Kidney capillary endothelial cell (primary cell): ENCODE data around the gene SMARCA1.
"Not testable (repeated sequence)": the region's sequence is repeated elsewhere in the genome, so short reads cannot be mapped to it uniquely, and the experiment has no call there.

Experiments
- DNase-seq: peaks from one replicate; pipeline ENCODE4 v3.0.0-alpha.2; 2018; ENCODE audit warnings: low spot score

Gene SMARCA1, protein sequence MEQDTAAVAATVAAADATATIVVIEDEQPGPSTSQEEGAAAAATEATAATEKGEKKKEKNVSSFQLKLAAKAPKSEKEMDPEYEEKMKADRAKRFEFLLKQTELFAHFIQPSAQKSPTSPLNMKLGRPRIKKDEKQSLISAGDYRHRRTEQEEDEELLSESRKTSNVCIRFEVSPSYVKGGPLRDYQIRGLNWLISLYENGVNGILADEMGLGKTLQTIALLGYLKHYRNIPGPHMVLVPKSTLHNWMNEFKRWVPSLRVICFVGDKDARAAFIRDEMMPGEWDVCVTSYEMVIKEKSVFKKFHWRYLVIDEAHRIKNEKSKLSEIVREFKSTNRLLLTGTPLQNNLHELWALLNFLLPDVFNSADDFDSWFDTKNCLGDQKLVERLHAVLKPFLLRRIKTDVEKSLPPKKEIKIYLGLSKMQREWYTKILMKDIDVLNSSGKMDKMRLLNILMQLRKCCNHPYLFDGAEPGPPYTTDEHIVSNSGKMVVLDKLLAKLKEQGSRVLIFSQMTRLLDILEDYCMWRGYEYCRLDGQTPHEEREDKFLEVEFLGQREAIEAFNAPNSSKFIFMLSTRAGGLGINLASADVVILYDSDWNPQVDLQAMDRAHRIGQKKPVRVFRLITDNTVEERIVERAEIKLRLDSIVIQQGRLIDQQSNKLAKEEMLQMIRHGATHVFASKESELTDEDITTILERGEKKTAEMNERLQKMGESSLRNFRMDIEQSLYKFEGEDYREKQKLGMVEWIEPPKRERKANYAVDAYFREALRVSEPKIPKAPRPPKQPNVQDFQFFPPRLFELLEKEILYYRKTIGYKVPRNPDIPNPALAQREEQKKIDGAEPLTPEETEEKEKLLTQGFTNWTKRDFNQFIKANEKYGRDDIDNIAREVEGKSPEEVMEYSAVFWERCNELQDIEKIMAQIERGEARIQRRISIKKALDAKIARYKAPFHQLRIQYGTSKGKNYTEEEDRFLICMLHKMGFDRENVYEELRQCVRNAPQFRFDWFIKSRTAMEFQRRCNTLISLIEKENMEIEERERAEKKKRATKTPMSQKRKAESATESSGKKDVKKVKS

DNA sequence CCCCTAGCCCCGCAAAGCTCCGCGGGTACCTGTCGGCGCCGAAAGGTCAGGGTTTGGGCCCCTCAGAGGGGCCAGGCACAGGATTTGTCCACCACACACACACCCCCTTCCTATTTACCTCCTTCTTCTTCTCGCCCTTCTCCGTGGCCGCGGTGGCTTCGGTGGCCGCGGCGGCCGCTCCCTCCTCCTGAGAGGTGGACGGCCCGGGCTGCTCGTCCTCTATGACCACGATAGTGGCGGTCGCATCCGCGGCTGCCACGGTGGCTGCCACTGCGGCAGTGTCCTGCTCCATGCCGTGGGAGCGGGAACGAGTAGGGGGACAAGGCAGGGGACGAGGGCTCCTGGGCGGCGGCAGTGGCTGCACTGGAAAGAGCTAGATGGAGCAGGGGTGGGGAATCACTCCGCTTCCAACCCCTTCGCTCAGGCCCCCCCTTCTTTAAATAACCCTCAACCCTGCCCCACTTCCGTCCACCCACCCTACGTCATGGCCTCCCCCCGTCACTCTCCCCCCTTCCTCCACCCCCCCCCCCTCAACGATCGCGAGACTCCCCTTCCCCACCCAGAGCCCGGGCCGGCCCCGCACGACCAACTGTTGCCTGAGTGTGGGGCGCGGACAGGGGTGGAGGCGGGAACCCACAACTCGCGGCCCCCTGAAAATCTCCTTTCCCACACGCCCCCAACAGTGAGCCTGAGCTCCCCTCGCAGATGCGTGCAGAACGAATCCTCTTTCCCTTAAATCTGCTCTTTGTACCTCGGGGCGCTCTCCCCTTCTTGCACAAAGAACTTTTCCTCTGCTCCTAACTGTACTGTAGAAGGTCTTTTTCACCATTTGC lies at the start of gene SMARCA1:
SMARCA1 (minus strand) TSS at position 412 of the 833 bp plus-strand sequence; CDS start at position 292, 120 bp downstream.
- no peak for DNase-seq

GRCh38 chrX:129572422-129572821 lies 49.1 kb upstream of the SMARCA1 start:
- no peak for DNase-seq

GRCh38 chrX:129568349-129568748 lies 45.1 kb upstream of the SMARCA1 start:
- no peak for DNase-seq

DNA sequence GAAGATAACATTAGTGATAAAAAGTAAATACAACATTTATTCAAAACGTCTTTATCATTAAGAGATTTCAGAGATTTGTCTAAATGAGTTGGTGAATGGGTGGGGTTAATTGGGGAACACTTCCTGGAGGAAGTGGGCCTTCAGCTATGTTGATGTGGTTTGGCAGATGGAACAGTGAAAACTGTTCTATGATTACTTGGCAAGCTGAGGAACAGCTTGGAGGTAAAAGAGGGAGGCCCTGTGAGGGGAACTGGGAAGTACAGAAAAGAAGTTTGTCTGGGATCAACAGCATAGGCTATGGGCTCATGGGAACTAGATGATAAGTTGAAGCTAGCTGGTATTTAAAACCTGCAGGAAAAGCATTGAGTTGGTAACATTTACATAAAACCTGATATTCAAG lies 42.8 kb upstream of the SMARCA1 start:
- no peak for DNase-seq

- no peak for DNase-seq
These were observed 41.9 kb upstream of the SMARCA1 start for GRCh38 chrX:129565046-129565650.

DNA sequence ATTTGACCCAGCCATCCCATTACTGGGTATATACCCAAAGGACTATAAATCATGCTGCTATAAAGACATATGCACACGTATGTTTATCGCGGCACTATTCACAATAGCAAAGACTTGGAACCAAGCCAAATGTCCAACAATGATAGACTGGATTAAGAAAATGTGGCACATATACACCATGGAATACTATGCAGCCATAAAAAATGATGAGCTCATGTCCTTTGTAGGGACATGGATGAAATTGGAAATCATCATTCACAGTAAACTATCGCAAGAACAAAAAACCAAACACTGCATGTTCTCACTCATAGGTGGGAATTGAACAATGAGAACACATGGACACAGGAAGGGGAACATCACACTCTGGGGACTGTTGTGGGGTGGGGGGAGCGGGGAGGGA lies 41.1 kb upstream of the SMARCA1 start:
- DNase-seq = not testable (repeated sequence)

GRCh38 chrX:129561453-129561852 lies 38.2 kb upstream of the SMARCA1 start:
- no peak for DNase-seq

DNA sequence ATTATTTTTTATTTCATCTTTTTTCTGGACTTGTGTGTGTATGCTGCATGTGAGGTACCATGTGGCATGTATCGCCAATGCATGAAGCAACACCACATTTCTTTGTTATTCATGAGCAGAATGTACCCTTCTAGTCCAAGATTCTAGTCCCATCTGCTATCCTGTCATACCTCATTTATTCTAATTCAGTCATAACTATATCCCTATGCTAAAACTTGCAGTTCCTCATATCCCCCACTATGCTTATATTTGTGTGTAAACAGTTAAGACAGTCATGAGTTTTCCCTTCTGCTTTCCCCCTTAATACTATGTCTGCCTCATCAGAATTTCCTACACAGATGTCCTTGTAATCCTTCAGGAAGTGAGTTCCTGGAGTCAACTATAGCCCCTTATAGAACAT lies 36.5 kb upstream of the SMARCA1 start:
- DNase-seq = no peak

DNA sequence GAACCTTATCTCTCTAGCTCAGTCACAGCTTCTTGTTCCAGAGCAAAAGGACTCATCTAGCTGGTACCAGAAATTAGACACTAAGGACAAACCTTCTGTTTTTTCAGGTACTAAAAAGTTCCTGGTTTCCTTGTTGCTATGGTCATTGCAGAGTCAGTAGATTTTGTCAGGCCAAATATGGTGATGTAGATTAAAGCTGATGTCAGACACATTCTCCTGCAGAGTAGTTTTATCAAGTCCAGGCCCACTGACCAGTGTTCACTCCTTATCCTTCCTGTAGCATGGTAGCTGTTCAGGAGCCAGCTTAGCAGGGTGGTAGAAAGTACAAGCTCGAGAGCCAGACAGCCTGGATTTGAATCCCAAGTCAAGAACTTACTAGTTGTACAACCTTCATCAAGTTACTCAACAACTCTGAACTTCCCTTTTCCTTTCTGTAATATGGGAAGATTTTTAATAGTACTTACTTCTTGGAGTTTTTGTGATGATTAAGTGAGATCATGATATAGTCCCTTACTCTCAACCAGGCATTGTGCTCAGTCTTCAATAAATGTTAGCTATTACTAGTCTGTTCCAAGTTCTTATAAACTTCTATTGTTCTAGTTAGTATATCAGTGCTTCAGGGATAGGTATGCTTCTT lies 34.7 kb upstream of the SMARCA1 start:
- DNase-seq = no peak

GRCh38 chrX:129556806-129557315 lies 33.6 kb upstream of the SMARCA1 start:
- no peak for DNase-seq

DNA sequence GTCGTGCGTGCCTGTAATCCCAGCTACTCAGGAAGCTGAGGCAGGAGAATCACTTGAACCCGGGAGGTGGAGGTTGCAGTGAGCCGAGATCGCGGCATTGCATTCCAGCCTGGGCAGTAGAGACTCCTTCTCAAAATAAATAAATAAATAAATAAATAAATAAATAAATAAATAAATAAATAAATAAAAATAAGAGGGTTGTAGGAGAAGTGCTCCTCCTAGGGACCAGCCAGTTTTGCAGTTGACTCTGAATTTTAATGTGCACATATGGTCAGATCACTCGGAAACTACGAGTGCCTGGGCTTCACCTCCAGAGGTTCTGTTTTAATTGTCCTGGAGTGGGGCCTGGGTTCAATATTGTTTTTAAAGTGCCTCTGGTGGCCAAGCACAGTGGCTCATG lies 31.5 kb upstream of the SMARCA1 start:
- DNase-seq = not testable (repeated sequence)

DNA sequence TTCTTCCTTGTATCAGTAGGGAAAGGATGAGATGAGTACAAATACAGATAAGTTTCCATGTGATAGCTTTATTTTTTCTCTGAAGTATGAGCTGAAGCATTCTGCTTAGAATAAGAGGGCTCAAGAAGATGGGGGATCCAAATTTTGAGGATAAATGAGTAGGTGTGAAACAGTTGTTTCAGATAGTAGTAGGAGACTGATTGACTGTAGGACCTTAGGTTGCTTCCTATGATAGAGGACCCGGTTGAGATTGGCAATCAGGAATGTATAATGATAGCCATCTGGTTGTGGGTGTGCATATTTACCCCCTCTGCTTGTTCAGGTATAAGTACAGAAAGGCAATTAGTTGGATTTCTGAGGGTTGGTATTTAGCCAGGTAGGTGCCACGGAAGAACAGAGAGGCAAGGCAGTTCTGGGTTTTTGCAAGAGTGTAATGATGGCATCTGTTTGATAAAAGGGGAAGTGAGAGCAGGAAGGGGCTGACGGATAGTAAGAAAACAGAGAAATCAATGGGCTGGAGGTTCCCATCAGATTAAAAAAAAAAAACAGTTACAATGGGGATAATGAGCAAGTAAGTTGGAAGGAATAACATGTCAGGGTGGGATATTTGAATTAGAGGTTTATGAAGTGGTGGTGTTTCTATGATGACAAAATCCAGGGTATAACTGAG lies 30.5 kb upstream of the SMARCA1 start:
- DNase-seq = no peak

DNA sequence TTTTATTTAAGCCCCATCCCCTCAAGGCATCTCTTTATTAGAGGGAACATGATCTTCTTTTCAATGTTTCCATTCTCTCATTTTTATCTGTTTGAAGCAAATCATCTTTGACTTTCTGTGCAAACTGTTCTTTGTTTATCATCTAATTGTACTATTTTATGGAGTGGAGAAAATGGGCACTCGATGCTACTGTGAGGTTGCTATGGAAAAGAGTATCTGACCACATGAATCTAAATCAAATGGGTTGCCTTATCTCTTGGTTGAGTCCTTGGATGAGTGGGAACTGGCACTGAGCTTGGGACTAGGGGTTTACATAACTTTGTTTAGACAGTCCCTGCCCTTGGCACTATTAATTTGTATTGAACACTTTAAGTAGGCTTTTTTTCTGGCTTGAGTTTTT lies 25.8 kb upstream of the SMARCA1 start:
- DNase-seq = no peak

DNA sequence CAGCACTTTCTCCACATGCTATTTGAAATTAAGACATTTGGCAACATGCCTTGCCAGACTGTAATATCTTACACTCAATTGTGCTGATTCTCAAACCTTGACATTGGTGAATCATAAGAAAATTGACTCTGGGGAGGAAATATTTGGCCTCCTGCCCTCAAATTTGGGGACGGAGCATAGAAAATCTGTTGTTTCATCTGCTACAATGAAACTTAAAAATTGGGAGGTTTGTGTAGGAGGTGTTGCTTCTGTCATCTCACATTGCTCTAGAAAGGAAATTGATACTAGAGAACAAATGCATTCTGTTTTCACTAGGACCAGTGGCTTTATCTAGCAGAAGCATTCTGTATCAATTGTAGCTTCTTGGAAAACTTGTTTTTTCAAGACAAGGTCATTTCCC lies 22.1 kb upstream of the SMARCA1 start:
- no peak for DNase-seq

DNA sequence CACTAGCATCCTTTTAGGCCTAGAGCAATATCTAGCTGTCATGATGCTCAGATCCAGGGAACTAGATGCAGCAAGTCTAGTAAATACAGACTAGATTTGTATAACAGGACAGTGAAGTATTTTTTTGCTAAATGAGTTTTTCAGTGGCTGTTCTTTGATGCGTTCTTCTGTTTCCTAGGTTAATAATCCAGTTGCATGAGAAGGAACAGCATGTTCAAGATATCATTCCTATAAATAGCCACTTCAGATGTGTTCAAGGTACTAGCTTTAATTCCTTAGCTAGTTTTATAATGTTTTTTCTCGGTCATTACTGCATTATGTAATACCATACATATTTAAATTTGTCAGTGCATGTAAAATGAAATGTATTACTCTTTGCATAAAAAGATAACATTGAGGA lies 21.5 kb upstream of the SMARCA1 start:
- no peak for DNase-seq

DNA sequence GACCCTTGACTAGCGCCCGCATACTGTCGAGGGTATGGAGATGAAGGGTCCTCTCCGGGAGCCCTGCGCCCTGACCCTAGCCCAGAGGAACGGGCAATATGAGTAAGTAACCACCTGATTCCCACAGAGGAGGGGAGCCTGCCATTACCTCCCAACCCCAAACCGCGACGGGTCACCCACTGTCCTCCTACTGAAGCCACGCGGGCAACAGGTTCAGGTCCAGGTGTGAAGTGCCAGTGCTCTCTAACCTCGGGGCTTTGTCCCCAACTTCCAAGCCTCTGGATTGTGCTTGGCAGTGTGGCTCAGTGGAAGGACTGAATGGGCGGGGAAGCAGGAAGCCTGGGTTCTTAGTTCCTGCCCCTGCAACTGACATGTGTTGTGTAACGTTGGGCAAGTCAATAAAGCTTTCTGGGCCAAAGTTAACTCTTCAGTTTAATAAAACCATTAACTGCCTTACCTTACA lies 17.5 kb upstream of the SMARCA1 start:
- no peak for DNase-seq

DNA sequence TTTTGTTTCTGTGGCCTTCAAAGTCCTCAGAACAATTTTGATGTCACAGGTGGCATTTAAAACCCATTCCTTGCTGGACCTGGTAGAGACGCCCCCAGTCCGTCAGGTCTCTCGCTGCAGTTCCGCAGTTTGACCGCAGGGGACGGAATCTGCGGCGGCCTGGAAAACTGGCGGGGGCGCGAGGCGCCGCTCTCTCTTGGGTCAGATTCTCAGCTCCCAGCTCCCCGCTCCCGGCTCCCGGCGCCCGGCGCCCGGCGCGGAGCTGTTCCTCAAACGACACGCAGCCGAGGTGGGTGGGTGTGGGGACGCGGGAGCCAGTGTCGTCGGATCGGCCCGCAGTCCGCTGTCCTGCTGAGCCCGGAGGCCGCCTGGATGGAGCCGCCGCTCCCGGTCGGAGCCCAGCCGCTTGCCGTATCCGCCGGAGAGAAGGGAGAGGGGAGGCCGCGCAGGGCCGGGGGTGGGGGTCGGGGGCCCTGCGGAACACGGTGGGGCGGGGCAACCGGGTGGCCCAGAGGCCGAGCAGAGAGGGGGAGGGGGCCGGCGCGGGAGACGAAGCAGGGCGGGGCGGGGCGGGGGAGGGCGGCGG lies 16.9 kb upstream of the SMARCA1 start, which contains the start of gene OCRL:
OCRL (plus strand) TSS at position 192 of the 586 bp plus-strand sequence; CDS start at position 373, 181 bp downstream.
- DNase-seq = peak; percentile 48

DNA sequence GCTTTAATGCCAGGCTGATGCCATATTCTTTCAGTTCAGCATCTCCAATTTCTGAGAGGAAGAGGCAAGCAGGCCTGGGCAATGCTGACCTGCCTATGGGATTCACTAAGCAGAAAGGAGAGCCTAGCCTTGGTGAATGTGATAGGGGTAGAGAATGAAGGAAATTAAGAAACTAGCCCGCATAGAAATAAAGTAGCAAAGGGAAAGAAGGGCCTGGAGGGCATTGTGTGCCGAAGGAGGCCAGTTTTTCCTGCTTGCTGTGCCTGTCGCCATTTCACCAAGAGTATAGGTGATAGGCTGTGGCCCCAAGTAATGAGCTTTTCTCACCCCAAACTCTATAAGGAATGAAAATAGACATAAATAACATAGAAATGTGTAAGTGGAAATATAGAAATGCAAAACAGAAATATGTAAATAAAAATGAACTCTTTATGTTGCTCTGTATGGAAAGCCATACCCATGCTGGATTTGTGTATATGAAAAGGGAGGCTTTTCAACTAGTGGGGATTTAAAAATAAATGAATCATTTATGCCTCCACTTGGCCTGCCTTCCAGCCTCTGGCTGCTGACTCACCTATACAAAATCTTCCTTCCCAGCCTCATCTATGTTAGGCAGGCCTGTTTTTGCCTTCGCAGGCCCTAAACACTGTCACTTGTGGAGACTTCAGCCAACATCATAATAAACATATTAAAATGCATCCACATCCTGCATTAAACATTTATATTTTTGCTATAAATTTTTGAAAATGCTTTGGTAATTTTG lies 11.7 kb upstream of the SMARCA1 start:
- DNase-seq = no peak

DNA sequence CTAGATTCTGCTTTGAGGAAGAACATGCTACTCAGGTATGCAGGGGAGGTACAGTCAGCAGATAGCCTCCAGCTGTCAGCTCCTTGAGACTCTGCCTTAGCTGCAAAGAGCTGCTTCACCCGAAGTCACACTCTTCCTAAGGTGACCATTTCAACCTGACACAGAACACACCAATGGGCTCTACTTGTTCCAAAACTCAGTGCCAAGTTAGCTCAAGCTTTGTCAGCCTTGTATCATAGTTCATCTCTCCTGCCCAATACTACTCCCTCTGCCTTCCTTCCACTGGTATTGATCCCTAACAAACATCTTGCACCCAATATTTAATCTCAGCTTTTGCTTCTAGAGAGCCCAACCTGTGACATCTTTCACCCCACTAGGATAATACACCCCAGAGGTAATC lies 7.8 kb upstream of the SMARCA1 start:
- DNase-seq = no peak
